ENCODE results near the gene APOBEC3C. TPM values are rescaled to one million over a fixed set of nuclear protein-coding genes. Genes with fewer than 3 reads are reported as not detected.
"Not testable (repeated sequence)": the region's sequence is repeated elsewhere in the genome, so short reads cannot be mapped to it uniquely, and the experiment has no call there.

APOBEC3C gene
- total RNA-seq, 2 donors from 2014 or later: 2.6 to 6.7 TPM

DNA sequence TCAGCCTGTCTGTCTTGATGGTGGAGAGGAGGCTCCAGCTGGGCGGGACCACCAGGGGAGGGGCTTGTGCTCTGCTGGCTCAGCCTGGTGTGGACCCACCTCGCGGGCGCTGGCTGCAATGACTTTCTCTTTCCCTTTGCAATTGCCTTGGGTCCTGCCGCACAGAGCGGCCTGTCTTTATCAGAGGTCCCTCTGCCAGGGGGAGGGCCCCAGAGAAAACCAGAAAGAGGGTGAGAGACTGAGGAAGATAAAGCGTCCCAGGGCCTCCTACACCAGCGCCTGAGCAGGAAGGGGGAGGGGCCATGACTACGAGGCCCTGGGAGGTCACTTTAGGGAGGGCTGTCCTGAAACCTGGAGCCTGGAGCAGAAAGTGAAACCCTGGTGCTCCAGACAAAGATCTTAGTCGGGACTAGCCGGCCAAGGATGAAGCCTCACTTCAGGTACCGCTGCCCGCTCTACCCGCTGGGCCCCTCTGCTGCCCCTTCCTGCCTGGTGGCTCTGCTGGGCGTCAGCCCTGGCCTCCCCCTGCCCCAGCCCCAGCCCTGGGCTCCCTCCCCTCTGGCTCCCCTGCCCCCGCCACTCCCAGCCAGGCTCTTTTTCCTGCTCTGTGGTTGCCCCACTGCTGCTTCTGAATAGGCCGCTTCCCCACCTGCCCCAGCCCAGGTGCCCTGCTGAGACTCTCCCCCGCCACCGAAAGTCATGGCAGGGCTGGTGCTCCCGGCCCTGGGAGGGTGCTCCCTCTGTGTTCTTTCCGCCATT lies 26.7 kb downstream of the APOBEC3C start, which contains the start of gene APOBEC3F:
Gene APOBEC3F, plus strand, starts transcription at position 327 of the 759 bp plus-strand sequence. Its CDS starts 97 bp downstream, at position 424.
- Histone ChIP-seq H3K4me1 (peaks cover 12% of the 10 kb centered on the region), H3K4me3 (peak within 1 kb of the TSS in 1 of 2 donors; percentile 3), H3K27ac (peak within 1 kb of the TSS; percentile 71 to 91 (median 86))
- WGBS, 2 donors: 9 to 21% methylated on average over 7 to 21 of the region's 21 CpGs
- intact Hi-C loops (cut with DNase I); H3K36me3 ChIP-seq (replicated peaks in 1 of 2; ENCODE audit: insufficient read depth in 1 of 2, low read depth in 2 of 2); H3K9me3 ChIP-seq; H3K27me3 ChIP-seq: not testable (repeated sequence)
- peak; percentile 93 for ATAC-seq
- peak; percentile 62 to 79 (median 74) for DNase-seq
- peak; percentile 50 to 86 (median 83) for TF ChIP-seq POLR2A (IDR thresholded peaks at IDR 0.05)

DNA sequence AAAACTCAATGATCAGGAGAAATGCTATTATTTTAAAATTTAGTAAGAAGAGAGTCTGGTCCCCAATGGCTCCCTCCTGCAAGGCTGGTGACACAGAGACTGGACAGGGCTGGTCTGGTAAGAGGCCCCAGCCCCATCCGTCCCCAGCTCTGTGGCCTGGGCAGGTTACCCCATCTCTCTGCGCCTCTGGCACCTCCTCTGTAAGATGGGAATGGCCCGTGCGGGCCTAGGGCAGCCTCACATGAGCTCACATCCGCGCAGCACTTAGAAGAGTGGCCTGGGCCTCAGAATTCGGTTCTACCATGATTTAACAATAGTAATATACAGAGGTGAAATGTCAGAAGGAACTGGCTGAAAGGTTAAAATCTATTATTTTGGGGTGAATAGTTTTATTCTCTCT lies 27.9 kb downstream of the APOBEC3C start:
- WGBS, 2 donors: 87 to 93% methylated on average over 7 of the region's 7 CpGs
- ATAC-seq (no peak), DNase-seq (no peak)
- no peaks in the 10 kb centered on the region for H3K9me3 ChIP-seq
- H3K36me3 ChIP-seq (replicated peaks in 1 of 2; ENCODE audit: insufficient read depth in 1 of 2, low read depth in 2 of 2): no peaks in the 10 kb centered on the region
- peaks cover 12% of the 10 kb centered on the region for H3K4me1 ChIP-seq
- peak overlapping the region in 3 of 4 donors; percentile 84 to 91 (median 89) for H3K27ac ChIP-seq
- intact Hi-C loops (cut with DNase I): no loop called here
- H3K4me3 ChIP-seq: no peak overlapping the region
- TF ChIP-seq, protein P1, sequence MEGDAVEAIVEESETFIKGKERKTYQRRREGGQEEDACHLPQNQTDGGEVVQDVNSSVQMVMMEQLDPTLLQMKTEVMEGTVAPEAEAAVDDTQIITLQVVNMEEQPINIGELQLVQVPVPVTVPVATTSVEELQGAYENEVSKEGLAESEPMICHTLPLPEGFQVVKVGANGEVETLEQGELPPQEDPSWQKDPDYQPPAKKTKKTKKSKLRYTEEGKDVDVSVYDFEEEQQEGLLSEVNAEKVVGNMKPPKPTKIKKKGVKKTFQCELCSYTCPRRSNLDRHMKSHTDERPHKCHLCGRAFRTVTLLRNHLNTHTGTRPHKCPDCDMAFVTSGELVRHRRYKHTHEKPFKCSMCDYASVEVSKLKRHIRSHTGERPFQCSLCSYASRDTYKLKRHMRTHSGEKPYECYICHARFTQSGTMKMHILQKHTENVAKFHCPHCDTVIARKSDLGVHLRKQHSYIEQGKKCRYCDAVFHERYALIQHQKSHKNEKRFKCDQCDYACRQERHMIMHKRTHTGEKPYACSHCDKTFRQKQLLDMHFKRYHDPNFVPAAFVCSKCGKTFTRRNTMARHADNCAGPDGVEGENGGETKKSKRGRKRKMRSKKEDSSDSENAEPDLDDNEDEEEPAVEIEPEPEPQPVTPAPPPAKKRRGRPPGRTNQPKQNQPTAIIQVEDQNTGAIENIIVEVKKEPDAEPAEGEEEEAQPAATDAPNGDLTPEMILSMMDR (IDR thresholded peaks at IDR 0.05): no peak
- no peak for TF ChIP-seq POLR2A (IDR thresholded peaks at IDR 0.05)
- no peaks in the 10 kb centered on the region for H3K27me3 ChIP-seq

DNA sequence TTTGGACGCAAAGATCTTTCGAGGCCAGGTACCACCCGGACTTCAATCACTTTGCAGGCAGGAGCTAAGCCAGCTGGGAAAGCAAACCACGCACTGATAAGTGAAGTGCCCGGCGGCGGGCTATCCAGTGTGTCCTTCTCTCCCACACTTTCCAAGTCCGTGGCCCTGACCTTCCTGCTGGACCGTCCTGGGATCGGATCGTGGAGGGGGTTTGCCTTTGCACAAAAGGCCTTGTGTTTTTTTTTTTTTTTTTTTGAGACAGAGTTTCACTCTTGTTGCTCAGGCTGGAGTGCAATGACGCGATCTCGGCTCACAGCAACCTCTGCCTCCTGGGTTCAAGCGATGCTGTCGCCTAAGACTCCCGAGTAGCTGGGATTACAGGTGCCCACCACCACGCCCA lies 29.0 kb downstream of the APOBEC3C start:
- intact Hi-C loops (cut with DNase I); H3K27me3 ChIP-seq; H3K36me3 ChIP-seq (replicated peaks in 1 of 2; ENCODE audit: insufficient read depth in 1 of 2, low read depth in 2 of 2); ATAC-seq; H3K4me3 ChIP-seq; H3K9me3 ChIP-seq; DNase-seq; H3K27ac ChIP-seq: not testable (repeated sequence)
- 86 to 93% methylated on average over 9 to 17 of the region's 18 CpGs for WGBS, 2 donors
- H3K4me1 ChIP-seq: peaks cover 12% of the 10 kb centered on the region

DNA sequence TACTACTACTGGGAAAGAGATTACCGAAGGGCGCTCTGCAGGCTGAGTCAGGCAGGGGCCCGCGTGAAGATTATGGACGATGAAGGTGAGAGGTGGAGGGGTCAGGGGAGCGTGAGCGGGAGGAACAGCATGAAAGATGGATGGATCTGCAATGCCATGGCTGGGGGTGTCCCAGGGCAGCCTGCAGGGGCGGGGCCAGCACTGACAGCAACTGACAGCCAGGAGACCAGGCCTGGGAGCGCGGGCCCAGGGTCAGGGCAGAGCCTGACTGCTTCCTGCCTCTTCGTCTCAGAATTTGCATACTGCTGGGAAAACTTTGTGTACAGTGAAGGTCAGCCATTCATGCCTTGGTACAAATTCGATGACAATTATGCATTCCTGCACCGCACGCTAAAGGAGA lies 31.1 kb downstream of the APOBEC3C start:
- H3K4me3 ChIP-seq; H3K27me3 ChIP-seq; intact Hi-C loops (cut with DNase I); H3K27ac ChIP-seq; DNase-seq; H3K9me3 ChIP-seq; ATAC-seq; H3K36me3 ChIP-seq (replicated peaks in 1 of 2; ENCODE audit: insufficient read depth in 1 of 2, low read depth in 2 of 2): not testable (repeated sequence)
- peaks cover 12% of the 10 kb centered on the region for H3K4me1 ChIP-seq
- 89 to 92% methylated on average over 10 to 13 of the region's 14 CpGs for WGBS, 2 donors

DNA sequence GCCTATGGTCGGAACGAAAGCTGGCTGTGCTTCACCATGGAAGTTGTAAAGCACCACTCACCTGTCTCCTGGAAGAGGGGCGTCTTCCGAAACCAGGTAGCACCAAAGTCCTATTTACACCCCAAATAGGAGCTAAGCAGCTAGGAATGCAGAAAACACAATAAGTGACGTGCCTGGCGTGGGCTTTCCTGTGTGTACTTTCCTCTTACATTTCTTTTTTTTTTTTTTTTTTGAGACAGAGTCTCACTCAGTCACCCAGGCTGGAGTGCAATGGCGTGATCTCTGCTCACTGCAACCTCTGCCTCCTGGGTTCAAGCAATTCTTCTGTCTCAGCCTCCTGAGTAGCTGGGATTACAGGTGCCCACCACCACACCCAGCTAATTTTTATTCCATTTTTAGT lies 35.4 kb downstream of the APOBEC3C start:
- H3K4me1 ChIP-seq; DNase-seq; intact Hi-C loops (cut with DNase I); H3K27ac ChIP-seq; H3K36me3 ChIP-seq (replicated peaks in 1 of 2; ENCODE audit: insufficient read depth in 1 of 2, low read depth in 2 of 2); H3K27me3 ChIP-seq; ATAC-seq; H3K4me3 ChIP-seq; H3K9me3 ChIP-seq: not testable (repeated sequence)
- 72 to 86% methylated on average over 7 of the region's 7 CpGs for WGBS, 2 donors

DNA sequence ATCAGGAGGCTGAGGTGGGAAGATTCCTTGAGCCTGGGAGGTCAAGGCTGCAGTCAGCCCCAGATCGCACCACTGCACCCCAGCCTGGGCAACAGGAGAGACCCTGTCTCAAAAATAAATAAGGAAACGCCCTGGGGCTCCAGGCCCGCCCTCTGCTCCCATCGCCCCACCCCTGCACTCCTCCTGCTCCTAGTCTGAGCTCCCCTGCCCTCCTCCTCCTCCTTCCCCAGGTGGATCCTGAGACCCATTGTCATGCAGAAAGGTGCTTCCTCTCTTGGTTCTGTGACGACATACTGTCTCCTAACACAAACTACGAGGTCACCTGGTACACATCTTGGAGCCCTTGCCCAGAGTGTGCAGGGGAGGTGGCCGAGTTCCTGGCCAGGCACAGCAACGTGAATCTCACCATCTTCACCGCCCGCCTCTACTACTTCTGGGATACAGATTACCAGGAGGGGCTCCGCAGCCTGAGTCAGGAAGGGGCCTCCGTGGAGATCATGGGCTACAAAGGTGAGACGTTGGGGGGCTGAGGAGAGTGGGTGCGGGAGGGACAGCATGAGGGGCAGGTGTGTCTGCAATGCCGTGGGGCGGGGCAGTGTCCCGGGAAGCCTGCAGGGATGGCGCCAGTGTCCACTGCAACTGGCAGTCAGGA lies 37.9 kb downstream of the APOBEC3C start:
- ATAC-seq: not testable (repeated sequence)

DNA sequence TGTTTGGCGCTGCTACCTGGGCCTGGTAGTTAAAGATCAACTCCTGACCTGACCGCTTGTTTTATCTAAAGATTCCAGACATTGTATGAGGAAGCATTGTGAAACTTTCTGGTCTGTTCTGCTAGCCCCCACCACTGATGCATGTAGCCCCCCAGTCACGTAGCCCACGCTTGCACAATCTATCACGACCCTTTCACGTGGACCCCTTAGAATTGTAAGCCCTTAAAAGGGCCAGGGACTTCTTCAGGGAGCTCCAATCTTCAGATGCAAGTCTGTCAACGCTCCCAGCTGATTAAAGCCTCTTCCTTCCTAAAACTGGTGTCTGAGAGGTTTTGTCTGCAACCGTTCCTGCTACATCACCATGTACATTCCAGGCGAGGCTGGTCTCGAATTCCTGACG lies 41.6 kb downstream of the APOBEC3C start:
- Histone ChIP-seq H3K27ac (no peak overlapping the region), H3K36me3 (replicated peaks in 1 of 2; ENCODE audit: insufficient read depth in 1 of 2, low read depth in 2 of 2) (no peaks in the 10 kb centered on the region), H3K27me3 (no peaks in the 10 kb centered on the region), H3K9me3 (no peaks in the 10 kb centered on the region), H3K4me3 (no peak overlapping the region), H3K4me1 (no peaks in the 10 kb centered on the region)
- intact Hi-C loops (cut with DNase I): no loop called here
- ATAC-seq: no peak
- DNase-seq: no peak
- TF ChIP-seq, protein P1 (IDR thresholded peaks at IDR 0.05): no peak
- no peak for TF ChIP-seq POLR2A (IDR thresholded peaks at IDR 0.05)
- 75 to 82% methylated on average over 11 of the region's 11 CpGs for WGBS, 2 donors

More for the DNA sequence above, 37.9 kb downstream of the APOBEC3C start:
- H3K4me3 ChIP-seq; H3K27ac ChIP-seq; H3K27me3 ChIP-seq; DNase-seq; H3K36me3 ChIP-seq (replicated peaks in 1 of 2; ENCODE audit: insufficient read depth in 1 of 2, low read depth in 2 of 2); intact Hi-C loops (cut with DNase I); H3K9me3 ChIP-seq; H3K4me1 ChIP-seq: not testable (repeated sequence)
- 65 to 79% methylated on average over 10 to 13 of the region's 18 CpGs for WGBS, 2 donors

DNA sequence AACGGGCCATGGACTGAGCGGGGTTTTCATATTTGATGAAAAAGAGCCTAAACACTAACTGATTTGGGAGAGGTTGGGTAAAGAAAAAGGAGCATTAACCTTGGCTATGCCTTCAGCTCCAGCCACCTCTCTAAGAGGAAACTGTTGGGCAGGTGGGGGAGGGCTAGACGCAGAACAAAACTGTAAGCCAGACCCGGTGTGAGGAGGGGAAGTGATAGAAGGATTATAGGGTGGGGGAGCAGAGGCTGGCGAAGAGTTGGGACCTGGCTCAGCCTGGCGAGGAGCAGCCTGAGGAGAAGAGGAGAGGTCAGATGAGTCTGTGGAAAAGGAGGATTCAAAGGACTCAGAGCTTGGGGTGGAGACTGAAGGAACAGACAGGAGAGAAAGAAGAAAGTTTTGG lies 47.2 kb downstream of the APOBEC3C start:
- intact Hi-C loops (cut with DNase I): not testable (repeated sequence)

DNA sequence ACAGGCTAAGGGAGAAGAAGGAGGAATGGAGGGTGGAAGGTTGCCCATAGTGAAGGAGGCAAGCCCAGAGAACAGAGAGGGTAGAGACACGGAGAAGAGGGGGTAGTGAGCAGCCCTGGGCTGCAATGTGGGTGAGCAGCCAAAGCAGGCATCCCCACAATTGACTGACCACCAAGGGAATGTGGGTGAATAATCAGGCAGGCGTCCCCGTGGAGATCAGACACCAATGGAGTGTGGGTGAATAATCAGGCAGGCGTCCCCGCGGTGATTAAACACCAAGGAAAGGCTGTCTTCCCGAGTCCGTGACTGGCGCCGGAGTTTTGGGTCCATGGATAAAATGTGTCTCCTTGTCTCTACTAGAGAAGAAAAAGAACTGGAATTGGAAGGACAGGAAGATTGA lies 47.9 kb downstream of the APOBEC3C start:
- intact Hi-C loops (cut with DNase I); H3K9me3 ChIP-seq; H3K36me3 ChIP-seq (replicated peaks in 1 of 2; ENCODE audit: insufficient read depth in 1 of 2, low read depth in 2 of 2); DNase-seq; H3K4me1 ChIP-seq; H3K4me3 ChIP-seq; ATAC-seq; H3K27ac ChIP-seq; H3K27me3 ChIP-seq: not testable (repeated sequence)
- 74 to 79% methylated on average over 10 of the region's 10 CpGs for WGBS, 2 donors

More for the DNA sequence above, 47.2 kb downstream of the APOBEC3C start:
- H3K27ac ChIP-seq; DNase-seq; H3K27me3 ChIP-seq; H3K4me1 ChIP-seq; H3K9me3 ChIP-seq; H3K36me3 ChIP-seq (replicated peaks in 1 of 2; ENCODE audit: insufficient read depth in 1 of 2, low read depth in 2 of 2); H3K4me3 ChIP-seq; ATAC-seq: not testable (repeated sequence)
- 52 to 64% methylated on average over 6 of the region's 6 CpGs for WGBS, 2 donors

Data from body of pancreas (tissue), 4 donors.